HG02943 (cell line): Measurements from ENCODE around the gene USP21.

Experiments
- ATAC-seq: cut with Tn5 transposase; IDR thresholded peaks from one replicate; pipeline ENCODE4 v1.9.1; 2021; ENCODE audit warnings: mild to moderate bottlenecking, low read depth, moderate library complexity; ENCODE audit not compliant: unreplicated experiment

Gene USP21

GRCh38 chr1:161190962-161191521, 31.7 kb downstream of the USP21 start:
- ATAC-seq, result no peak

- no peak for ATAC-seq
Measured at GRCh38 chr1:161191971-161192370, 32.7 kb downstream of the USP21 start.

- ATAC-seq, result no peak
Measured at GRCh38 chr1:161192476-161193465, 33.5 kb downstream of the USP21 start.

GRCh38 chr1:161193561-161194235, 34.4 kb downstream of the USP21 start:
- ATAC-seq, result no peak

- no peak for ATAC-seq
Measured at GRCh38 chr1:161195171-161195570, 35.9 kb downstream of the USP21 start.

- ATAC-seq, result no peak
Measured at GRCh38 chr1:161196111-161196510, 36.8 kb downstream of the USP21 start.

- no peak for ATAC-seq
Measured at GRCh38 chr1:161196521-161197451, 37.5 kb downstream of the USP21 start.

- ATAC-seq, result no peak
Measured at GRCh38 chr1:161197560-161198193, 38.4 kb downstream of the USP21 start.

GRCh38 chr1:161198194-161198896, 39.0 kb downstream of the USP21 start:
- ATAC-seq, result no peak

GRCh38 chr1:161198897-161199431, 39.7 kb downstream of the USP21 start, which contains the start of gene ADAMTS4:
TSS of gene ADAMTS4 (minus strand) at chr1:161199054. CDS start at chr1:161198627, 427 bp downstream.
- no peak for ATAC-seq

GRCh38 chr1:161199506-161200139, 40.3 kb downstream of the USP21 start:
- ATAC-seq, result no peak

GRCh38 chr1:161200421-161200991, 41.2 kb downstream of the USP21 start:
- ATAC-seq, result no peak

- ATAC-seq, result no peak
Measured at GRCh38 chr1:161200992-161201835, 41.9 kb downstream of the USP21 start.

GRCh38 chr1:161201836-161202712, 42.8 kb downstream of the USP21 start, which contains the start of gene NDUFS2:
TSS of gene NDUFS2 (plus strand) at chr1:161202367. CDS start at chr1:161202386, 19 bp downstream.
- ATAC-seq, result peak; percentile 89

GRCh38 chr1:161206411-161207140, 47.3 kb downstream of the USP21 start:
- no peak for ATAC-seq
